Fibroblast of skin of right quadriceps (primary cell): ENCODE data around the gene HAO1.

Experiments
- DNase-seq: peaks from one replicate; pipeline ENCODE4 v3.0.0-alpha.2; 2013

Gene HAO1

DNA sequence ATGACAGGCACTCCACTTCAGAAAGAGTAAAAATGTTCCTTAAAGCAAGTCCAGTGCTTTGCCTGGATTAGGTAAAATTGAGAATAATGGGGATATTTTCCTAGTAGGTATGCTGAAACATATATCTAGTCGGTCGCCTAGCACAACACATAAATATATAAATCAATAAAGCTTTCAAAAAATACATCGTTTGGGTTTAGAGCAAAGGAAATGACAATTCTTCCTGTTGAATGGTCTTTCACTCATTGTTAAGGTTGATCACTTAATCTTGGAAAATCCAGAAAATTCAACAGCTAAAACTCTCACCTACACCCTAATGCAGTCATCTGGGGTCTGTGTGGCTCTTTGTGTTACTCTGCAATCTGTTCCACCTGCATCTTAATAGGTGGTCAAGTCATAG is 13.9 kb downstream of the HAO1 start:
- DNase-seq, result no peak

DNA sequence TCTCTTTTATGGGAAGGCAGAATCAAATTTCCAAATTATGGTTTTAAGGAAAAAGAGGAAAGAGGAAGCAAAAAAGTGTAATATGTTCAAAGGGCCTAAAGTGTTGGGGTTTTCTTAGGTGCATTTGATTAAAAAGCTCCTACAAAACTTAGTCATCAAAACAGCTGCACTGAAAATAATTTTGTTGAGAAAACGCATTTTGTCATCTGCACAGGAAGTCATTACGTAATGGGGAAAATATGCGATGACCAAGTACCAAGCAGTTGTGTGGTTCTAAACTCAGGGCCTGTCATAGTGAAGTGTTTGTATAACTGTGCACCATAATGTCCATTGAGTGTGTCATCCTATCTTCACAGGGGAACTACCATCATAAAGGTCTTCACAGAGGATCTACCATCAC is 15.6 kb downstream of the HAO1 start:
- peak; percentile 90 for DNase-seq

DNA sequence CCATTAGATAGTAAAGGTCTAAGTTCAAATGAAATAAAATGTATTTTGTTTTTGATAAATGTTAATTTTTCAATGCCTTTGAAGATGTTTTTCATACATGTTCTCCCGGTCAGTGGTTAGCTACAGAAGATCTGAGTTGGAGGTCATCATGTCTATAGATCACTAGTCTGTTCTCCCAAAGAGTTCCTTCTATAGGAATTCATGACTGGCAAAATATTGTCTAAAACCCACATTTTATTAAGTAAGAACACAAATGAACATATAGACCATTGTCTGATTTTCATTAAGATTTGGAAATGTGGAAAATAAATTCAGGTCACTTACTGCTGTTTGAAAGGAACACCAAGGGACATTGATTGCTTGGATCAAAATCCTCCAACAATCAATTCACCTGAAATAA is 23.6 kb downstream of the HAO1 start:
- no peak for DNase-seq

DNA sequence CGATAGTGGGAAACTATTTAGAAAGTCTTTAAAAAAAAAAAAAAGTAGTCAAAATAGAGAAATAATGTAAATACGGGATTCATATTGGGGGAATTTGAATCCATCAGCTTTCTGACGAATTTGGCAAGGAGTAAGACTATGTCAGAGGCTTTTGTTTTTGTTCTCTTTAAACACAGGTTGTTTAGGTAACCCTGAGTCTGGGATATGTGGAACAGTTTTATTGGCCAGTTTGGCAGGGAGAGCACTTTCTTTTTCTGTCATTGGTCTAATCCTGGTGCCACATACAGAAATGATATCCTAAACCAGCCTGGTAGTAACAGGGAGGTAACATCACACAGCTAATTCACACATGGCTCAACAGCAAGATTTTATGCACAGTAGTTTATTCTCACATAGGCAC is 27.7 kb downstream of the HAO1 start:
- DNase-seq, result no peak

DNA sequence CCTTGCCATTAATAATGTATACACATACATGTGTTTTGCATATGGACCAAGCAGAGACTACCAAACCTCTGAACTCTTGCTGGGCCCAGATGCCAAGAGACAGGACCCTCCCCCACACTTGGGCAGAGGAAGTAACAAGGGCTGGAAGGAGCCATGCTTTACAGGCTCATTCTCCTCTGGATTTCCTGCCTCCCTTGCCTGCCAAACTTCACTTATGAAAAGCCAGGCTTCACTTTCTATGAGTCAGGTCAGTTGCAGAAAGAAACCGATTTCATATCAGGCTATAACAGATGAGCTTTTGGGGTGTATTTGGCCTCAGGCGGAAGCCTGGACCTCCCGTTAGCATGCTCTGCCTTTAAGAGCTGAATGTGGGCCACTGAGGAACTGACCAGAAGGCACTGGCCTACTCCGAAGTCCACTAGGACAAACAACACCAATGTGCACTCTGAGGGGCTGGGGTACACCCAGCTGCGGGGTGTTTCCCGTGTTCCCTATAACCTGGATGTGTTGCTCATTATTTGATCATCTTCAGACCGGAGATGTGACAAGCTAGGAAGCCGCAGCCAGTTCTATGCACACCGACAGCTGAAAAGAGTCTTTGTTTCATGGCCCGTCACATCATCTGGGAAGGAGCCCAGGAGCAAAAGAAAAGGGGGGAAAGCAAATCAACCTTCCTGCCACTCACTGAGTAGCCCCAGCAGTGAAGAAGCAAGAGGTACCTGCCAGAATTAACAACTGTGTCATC is 28.5 kb downstream of the HAO1 start:
- DNase-seq, result no peak

DNA sequence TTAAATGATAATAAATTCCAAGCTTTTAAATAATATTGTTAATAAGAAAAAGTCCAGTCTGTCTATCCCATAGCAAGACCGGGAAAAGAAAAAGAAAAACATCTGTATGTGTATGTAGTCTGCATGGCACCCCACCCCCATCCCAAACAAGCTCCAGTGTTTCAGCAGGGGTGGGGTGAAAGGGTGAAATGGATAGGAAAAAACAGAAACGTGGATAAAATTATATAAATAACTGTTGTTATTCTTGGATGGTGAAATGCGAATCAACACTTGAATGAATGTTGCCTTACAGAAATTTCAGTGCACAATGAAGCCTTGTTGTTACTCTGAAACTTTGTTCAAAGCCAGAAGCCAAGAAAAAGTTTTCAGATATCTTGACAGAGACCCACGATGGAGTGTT is 31.4 kb downstream of the HAO1 start:
- DNase-seq, result no peak

DNA sequence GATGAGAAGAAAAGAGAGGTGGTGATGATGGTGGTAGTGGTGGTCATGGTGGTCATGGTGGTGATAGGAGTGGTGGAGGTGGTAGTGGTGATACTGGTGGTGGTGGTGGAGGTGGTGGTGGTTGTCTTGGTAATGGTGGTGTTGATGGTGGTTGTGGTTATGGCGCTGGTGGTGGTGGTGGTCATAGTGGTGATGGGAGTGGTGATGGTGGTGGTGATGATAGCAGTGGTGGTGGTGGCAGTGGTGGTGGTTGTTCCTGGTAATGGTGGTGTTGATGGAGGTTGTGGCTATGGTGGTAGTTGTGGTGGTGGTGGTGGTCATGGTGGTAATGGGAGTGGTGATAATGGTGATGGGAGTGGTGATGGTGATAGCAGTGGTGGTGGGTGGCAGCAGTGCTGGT is 36.8 kb downstream of the HAO1 start:
- no peak for DNase-seq

DNA sequence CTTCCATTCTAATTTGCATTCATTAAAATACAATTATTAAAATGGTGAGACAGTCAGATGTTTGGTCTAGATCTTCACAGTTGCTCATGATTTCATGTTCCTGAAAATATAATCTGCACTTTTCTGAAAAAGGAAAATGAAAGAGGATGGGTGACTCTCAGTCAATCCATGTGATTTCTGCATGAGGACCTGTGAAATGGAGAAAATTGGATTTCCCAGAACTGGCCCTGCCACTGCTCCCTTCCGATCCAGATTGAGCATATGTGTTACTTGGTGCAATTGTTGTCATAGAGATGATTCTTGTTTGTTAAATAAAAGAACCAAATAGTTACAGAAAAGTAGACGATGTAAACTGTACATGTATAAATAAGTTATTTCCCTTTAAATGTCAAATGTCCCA is 37.4 kb downstream of the HAO1 start:
- no peak for DNase-seq

DNA sequence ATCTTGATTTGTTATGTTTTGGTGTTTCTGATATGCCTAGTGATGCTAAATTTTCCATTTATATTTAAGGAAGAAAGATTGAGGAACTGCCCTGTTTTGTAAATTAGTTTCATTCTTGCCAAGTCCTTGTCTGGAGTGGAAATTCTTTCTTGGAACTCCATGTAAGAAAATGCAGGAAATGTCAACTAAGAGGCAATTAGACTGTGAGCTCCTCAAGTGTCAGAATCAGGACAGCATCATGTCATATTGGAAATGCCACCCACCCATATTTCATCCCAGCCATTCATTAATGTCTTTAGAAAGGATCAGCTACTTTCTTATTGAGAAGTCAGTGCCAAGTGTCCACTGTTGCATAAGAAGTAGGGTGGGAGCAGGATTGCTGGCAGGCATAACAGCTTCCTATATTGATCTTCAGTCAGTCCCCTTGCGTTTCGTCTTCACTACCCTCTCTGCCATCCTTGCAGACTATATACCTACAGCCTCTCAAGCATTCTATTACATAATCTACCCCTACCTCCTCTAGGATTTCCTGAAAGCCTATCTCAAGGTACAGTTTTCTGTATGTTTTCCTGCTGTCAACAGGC is 42.4 kb downstream of the HAO1 start:
- no peak for DNase-seq

DNA sequence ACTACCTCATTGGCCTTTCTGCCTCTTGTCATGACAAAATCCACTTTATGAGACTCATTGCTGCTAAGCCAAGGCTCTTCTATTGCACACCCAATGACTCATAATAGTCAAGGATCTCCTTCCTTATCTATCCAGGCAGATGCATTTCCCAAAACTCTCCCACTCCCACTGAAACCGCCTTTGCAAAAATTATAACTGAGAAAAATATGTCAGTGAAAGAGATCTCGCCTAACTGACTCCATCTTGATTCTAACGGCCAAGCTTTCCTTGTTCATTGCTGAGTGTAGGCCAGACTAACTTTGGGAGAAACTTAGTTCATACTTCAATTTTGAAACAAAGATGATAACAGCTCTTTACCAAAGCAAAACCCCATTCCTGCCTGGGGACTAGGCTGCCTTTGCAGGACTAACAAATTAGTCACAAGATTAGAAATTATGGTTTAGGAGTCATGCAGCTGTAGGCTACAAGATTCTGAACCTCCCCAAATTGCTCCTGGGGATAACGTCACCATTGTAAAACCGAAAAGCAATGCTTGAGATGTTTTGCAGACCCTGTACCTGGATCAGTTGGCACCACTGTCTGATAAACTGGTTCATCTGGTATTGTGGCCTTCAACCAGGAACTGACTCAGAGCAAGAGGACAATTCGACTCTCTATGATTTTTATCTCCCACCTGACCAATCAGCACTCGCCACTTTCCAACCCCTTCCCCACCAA is 47.1 kb downstream of the HAO1 start:
- no peak for DNase-seq

DNA sequence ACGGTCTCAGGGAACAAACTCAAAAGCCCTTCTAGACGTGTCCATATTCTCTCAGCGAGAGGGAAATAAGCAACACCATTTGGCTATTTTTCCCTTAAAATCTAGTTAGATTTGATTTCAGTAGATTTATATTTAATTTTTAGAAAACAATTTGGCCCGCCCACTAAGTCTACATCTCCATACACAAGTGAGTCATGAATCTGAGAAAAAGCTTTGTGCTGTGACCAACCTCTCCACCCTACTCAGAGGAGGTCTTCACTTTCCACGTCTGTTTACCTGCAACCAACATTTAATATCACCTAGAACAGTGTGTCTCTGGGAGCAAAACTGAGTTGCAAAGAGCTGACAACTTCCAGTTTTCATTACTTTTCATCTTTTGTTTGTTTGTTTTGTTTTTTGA is 48.6 kb downstream of the HAO1 start:
- no peak for DNase-seq

DNA sequence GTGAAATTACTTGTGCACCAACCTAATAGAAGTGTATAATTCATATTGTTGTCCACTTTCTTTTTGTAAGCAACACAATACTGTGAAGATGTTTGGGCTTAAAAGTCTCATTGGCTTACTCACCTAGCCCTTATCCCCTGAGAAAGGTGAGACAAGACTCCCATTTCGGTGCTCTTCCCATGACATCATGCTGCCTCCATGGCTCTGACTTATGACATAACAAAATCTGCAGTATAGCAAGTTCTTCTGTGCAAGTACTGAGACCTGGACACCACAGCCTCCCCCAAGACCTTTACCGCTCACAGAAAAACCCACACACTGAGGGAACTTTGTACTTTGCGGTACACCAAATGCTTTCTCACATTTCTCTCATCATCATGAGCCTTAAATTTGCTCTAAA is 50.5 kb downstream of the HAO1 start:
- no peak for DNase-seq

DNA sequence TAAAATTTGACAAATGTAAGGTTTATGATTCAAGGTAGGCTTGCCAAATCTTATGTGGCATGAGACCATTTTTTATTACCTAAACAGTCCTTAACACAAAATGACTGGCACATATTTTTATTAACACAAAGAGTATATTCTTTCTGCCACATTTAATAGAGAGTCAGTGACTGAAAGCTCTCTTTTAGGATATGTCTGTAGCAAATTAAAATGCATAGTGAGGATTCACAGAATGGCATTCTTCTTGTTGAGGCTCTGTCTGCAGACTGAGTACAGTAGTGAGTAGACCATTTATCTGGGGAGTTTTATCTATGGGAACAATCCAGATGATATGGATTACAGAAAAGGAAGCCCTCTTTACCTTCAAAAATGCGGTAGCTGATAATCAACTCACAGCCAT is 56.5 kb downstream of the HAO1 start:
- no peak for DNase-seq

DNA sequence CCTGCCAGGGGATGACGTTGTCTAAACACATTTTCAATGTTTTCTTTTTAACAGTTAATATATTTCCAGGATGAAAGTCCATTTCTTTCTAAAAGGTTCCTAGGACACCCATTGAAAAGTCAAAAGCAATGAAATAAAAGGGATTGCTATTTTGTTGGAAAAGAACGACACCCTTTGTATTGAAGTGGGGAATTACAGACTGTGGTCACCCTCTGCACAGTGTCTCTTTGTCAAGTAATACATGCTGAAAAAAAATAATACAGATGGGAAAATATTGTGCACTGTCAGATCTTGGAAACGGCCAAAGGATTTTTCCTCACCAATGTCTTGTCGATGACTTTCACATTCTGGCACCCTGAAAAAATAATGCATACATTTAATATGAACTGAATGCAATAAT is 56.9 kb downstream of the HAO1 start:
- DNase-seq, result no peak

DNA sequence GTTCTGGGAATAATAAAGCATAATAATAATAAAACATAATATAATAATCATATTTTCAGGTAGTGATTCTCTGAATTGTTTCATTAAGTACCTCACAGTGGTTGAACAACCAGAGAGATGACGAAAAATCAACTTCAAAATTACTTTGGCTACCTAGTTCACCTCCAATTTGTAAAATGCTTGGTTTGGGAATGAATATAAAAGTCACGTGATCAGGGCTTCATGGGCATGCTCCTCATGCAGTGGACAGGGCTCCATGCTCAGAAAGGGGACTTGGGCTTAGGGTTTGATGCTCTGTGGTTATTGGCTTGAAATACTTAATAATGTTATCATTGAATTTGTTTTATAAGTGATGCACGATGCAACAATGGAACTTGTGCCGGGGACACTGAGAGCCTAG is 58.2 kb downstream of the HAO1 start:
- no peak for DNase-seq

DNA sequence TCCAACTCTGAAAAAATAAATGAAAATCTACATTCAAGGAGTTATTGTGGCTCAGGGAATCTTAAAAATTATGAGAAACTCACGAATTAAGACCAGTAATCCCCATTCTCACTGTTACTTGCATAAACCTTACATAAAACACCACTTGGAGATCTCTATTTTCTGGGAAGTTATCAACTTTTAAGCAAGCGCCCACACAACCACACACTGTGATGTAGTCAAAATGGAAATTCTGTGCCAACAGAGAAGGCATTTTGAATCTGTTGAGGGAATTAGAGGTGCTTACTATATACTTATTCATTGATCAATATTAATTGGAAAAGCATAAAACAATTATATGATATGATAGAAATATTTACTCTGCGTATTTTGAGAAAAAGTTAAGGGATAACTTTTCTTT is 58.7 kb downstream of the HAO1 start:
- no peak for DNase-seq

DNA sequence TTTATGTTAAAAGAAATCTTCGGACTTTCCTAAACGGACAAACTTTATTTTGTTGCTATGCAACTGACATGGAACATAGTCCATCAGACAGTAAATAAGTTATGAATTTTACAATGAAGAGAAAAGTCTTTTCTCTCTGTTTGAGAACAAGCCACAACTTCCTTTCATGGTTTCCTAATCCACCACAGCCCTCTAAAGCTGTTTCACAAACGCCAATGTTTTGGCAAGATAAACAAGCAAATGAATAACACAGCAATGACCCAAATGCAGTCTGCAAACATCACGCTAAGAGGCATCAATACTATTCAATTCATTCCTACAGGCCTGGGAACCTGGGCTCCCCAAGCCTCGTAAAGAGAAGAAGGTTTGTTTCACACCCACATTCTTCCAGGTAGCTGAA is 60.4 kb downstream of the HAO1 start:
- peak; percentile 1 for DNase-seq

DNA sequence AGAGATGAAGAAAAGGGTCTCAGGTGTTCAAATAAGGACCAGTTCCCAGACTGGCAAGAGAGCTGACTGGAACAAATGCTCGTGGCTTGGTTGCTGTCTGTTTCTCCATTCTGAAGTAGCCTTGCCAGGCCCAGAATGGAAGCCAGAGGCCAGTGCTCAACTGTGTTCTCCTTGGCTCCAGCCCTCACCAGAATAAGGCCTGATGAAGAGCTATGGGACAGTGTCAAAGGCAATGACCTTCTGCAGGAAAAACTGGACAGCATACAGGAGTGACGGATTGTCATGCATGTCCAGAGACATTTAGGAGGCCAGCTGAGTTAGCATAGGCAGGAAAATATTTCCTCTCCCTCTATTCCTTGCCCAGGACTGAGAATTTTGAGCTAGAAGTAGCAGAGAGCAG is 72.2 kb downstream of the HAO1 start:
- DNase-seq, result no peak

DNA sequence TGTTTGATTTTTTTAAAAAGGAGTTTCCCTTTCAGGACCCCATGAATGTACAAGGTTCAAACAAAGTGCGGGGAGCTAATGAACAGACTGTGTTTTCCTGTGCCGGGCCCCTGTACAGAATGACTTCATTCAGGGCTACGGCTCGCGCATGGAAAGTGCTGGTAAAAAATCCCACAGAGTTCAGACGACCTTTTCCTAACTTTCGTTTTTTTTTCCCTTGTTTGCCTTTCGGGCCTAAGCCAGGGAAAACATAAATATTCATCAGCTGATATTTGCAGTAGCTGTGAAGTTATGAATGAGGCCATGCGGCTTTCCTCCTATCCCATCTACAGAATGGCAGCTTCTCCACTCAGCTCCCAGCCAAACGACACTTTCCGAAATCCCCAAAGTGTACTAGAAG is 74.0 kb downstream of the HAO1 start:
- DNase-seq, result no peak

DNA sequence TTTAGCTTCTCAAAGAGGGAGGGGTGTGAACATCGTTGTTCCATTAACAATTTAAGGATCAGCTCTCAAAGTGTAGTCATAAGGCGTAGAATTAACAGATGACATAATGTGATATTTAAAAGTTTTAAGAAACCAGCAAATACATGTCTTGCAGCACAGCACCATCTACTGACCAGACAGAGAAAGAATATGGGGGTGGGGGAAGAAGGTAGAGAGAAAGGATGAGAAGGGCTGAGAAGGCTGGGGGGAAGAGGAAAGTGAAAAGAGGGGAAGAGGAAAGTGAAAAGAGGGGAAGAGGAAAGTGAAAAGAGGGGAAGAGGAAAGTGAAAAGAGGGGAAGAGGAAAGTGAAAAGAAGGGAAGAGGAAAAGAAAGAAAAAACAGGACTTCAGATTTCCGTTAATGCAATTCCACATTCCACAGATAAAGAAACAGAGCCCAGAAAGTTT is 80.9 kb downstream of the HAO1 start:
- DNase-seq, result peak; percentile 73

DNA sequence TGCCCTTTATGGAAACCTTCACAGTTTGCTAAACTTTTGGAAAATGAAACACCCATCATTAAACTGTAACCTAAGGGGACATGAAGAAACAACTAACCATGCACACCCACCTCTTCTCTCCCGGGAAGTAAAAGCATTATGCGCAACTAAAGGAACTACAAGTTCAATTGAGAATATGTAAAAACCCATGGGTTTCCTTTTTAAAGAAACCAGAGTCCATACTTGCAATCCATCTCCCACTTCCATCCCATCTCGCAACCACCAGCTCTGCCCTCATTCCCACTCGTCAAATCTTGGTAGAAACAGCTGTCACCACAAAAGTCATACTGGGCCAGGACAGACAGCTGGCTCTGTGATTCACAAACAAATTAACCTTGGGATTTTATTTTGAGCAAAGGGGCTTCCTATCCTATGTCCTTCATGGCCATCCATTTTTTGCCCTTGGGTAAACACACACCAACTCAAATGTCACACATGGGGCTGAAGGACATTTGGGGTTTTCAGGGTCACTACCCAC is 81.5 kb downstream of the HAO1 start:
- DNase-seq, result no peak

DNA sequence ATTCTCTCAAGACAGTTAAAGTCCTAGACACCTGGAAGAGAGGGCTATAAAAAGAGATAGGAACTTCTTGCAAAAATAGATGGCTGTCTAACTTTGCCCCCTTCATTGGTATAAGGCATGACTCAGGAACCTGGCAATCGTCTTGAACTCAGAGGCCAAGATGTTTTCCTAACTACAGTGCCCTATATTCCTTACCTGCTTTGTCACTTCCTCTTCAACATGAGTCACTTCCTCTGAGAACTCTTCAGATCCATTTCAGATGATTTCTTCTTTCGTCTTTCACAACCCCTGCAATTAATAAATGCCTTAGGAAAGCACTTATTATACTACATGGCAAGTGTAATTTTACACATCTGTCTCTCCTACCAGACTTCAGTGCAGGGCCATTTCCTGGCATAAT is 83.5 kb downstream of the HAO1 start:
- peak; percentile 70 for DNase-seq

DNA sequence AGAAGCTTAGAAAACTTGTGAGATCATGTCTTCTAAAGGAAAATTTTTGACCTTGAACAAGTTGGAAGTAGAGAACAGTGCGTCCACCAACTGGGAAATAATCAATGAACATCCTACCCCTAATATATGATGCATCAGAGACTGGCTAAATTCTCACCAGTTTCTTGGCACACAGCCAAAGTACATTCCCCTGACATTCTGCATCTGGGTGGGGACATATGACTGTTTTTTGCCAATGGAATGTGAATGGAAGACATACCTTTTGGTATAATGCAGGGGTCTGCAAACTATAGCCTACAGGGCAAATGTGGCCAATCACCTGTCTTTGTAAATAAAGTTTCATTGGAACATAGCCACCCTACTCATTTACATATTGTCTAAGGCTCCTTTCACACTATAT is 84.7 kb downstream of the HAO1 start:
- DNase-seq, result peak; percentile 5

DNA sequence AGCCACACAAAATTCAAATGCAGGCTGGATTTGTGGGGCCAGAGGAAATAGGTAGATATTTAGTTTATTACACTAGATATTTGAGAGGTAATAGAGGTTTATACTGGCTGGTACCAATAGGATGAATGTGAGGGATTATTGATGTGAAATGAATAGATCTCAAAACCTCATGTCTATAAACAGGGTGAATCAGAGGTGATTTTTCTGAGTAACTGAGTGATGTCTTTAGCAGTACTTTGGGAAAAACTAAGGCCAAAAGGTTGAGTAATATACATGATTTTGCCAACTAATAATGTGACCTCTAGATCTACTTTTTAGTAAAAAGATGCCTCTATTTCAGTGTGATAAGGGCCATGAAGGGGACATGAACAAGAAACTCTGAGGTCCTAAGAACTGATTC is 86.8 kb downstream of the HAO1 start:
- DNase-seq, result no peak
